Measurements from ENCODE around the gene ZBTB5. TPM values are rescaled to one million over a fixed set of nuclear protein-coding genes. Genes with fewer than 3 reads are reported as not detected.
A peak's percentile ranks its signal among the peaks of the same experiment; 100 is the strongest.

Gene ZBTB5
- total and polyA plus RNA-seq, 9 donors = 7.4 to 13.7 (median 11.8) TPM

- TF ChIP-seq EP300 (IDR thresholded peaks at IDR 0.05) = no peak
- no peak for TF ChIP-seq CTCF (IDR thresholded peaks at IDR 0.05)
- TF ChIP-seq POLR2A (IDR thresholded peaks at IDR 0.05) = no peak
- H3K9me3 ChIP-seq = no peaks in the 10 kb centered on the region
- no peak overlapping the region for H3K27ac ChIP-seq
- H3K4me1 ChIP-seq (ENCODE audit: insufficient read depth) = no peaks in the 10 kb centered on the region
- no peak overlapping the region for H3K4me3 ChIP-seq
- no peaks in the 10 kb centered on the region for H3K36me3 ChIP-seq
- DNase-seq = no peak
- WGBS, 3 donors = 61 to 74% (median 62%) methylated on average over 4 of the region's 4 CpGs
- intact Hi-C loops (cut with DNase I) = no loop called here
- no peaks in the 10 kb centered on the region for H3K27me3 ChIP-seq
These were observed 30.8 kb upstream of the ZBTB5 start for GRCh38 chr9:37496020-37496419.

- intact Hi-C loops (cut with DNase I) = no loop called here
- Histone ChIP-seq H3K4me3 (no peak overlapping the region), H3K36me3 (no peaks in the 10 kb centered on the region), H3K9me3 (no peaks in the 10 kb centered on the region), H3K27me3 (no peaks in the 10 kb centered on the region), H3K4me1 (ENCODE audit: insufficient read depth) (no peaks in the 10 kb centered on the region), H3K27ac (no peak overlapping the region)
- DNase-seq = no peak
- WGBS, 3 donors = 90 to 96% (median 93%) methylated on average over 5 of the region's 5 CpGs
- TF ChIP-seq POLR2A (IDR thresholded peaks at IDR 0.05) = no peak
- TF ChIP-seq CTCF (IDR thresholded peaks at IDR 0.05) = no peak
- TF ChIP-seq EP300 (IDR thresholded peaks at IDR 0.05) = no peak
These were observed 30.3 kb upstream of the ZBTB5 start for GRCh38 chr9:37495571-37495970.

- no peaks in the 10 kb centered on the region for H3K36me3 ChIP-seq
- H3K27ac ChIP-seq = no peak overlapping the region
- no peak overlapping the region for H3K4me3 ChIP-seq
- no peaks in the 10 kb centered on the region for H3K9me3 ChIP-seq
- WGBS, 3 donors = 86 to 100% (median 96%) methylated on average over 1 of the region's 1 CpG
- intact Hi-C loops (cut with DNase I) = no loop called here
- no peaks in the 10 kb centered on the region for H3K4me1 ChIP-seq (ENCODE audit: insufficient read depth)
- DNase-seq = no peak
- no peaks in the 10 kb centered on the region for H3K27me3 ChIP-seq
- TF ChIP-seq POLR2A (IDR thresholded peaks at IDR 0.05) (no peak), EP300 (IDR thresholded peaks at IDR 0.05) (no peak), CTCF (IDR thresholded peaks at IDR 0.05) (no peak)
These were observed 26.7 kb upstream of the ZBTB5 start for GRCh38 chr9:37491939-37492338.

GRCh38 chr9:37486616-37487548 lies 21.6 kb upstream of the ZBTB5 start:
- DNase-seq = peak in 4 of 5 donors; percentile 41 to 60 (median 46)
- Histone ChIP-seq H3K9me3 (no peaks in the 10 kb centered on the region), H3K27ac (no peak overlapping the region), H3K4me3 (peak overlapping the region; percentile 84), H3K27me3 (no peaks in the 10 kb centered on the region), H3K4me1 (ENCODE audit: insufficient read depth) (peaks cover 9% of the 10 kb centered on the region), H3K36me3 (no peaks in the 10 kb centered on the region)
- no peak for TF ChIP-seq CTCF (IDR thresholded peaks at IDR 0.05)
- no peak for TF ChIP-seq EP300 (IDR thresholded peaks at IDR 0.05)
- no peak for TF ChIP-seq POLR2A (IDR thresholded peaks at IDR 0.05)
- intact Hi-C loops (cut with DNase I) = loop anchor here in 2 of 4 donors (2.0 to 10.0 kb wide), 3 partner anchors 72 to 888 kb away; no protein-coding TSS in a partner anchor
- WGBS, 3 donors = 3 to 6% (median 3%) methylated on average over 7 of the region's 7 CpGs

Measured in ovary (tissue), 9 donors.